HG03196 (cell line): Measurements from ENCODE around the gene YIPF1.
"Not testable (repeated sequence)": the region's sequence is repeated elsewhere in the genome, so short reads cannot be mapped to it uniquely, and the experiment has no call there.

Experiments used
- ATAC-seq: cut with Tn5 transposase; IDR thresholded peaks from one replicate; pipeline ENCODE4 v1.9.1; 2021; ENCODE audit not compliant: unreplicated experiment

YIPF1 gene

GRCh38 chr1:53847980-53848379 lies 41.6 kb downstream of the YIPF1 start:
- no peak for ATAC-seq

GRCh38 chr1:53842347-53842746 lies 47.2 kb downstream of the YIPF1 start:
- ATAC-seq, result no peak

- ATAC-seq, result no peak
Observed at GRCh38 chr1:53838654-53838974, 51.0 kb downstream of the YIPF1 start.

- ATAC-seq, result peak; percentile 91
Observed at GRCh38 chr1:53837924-53838653, 51.5 kb downstream of the YIPF1 start, which contains the start of gene NDC1. Gene NDC1, minus strand, starts transcription at chr1:53838296. Its CDS starts 35 bp downstream, at chr1:53838261.

- ATAC-seq, result no peak
Observed at GRCh38 chr1:53837646-53837923, 52.0 kb downstream of the YIPF1 start.

- ATAC-seq, result no peak
Observed at GRCh38 chr1:53835491-53835890, 54.1 kb downstream of the YIPF1 start.

GRCh38 chr1:53834776-53835175 lies 54.8 kb downstream of the YIPF1 start:
- ATAC-seq, result no peak

- no peak for ATAC-seq
Observed at GRCh38 chr1:53833393-53833792, 56.2 kb downstream of the YIPF1 start.

GRCh38 chr1:53826367-53826766 lies 63.2 kb downstream of the YIPF1 start:
- ATAC-seq, result no peak

GRCh38 chr1:53825306-53825705 lies 64.3 kb downstream of the YIPF1 start:
- ATAC-seq, result no peak

GRCh38 chr1:53822931-53823330 lies 66.7 kb downstream of the YIPF1 start:
- ATAC-seq, result no peak

- no peak for ATAC-seq
Observed at GRCh38 chr1:53821380-53821779, 68.2 kb downstream of the YIPF1 start.

GRCh38 chr1:53819387-53819786 lies 70.2 kb downstream of the YIPF1 start:
- ATAC-seq, result no peak

GRCh38 chr1:53816584-53816983 lies 73.0 kb downstream of the YIPF1 start:
- ATAC-seq, result not testable (repeated sequence)

- ATAC-seq, result not testable (repeated sequence)
Observed at GRCh38 chr1:53815484-53815883, 74.1 kb downstream of the YIPF1 start.

- ATAC-seq, result no peak
Observed at GRCh38 chr1:53811414-53811851, 78.2 kb downstream of the YIPF1 start.

GRCh38 chr1:53810497-53810896 lies 79.1 kb downstream of the YIPF1 start:
- no peak for ATAC-seq

GRCh38 chr1:53810007-53810406 lies 79.6 kb downstream of the YIPF1 start:
- ATAC-seq, result no peak

GRCh38 chr1:53807916-53808315 lies 81.7 kb downstream of the YIPF1 start:
- no peak for ATAC-seq

GRCh38 chr1:53804791-53805505 lies 84.6 kb downstream of the YIPF1 start:
- ATAC-seq, result no peak

- no peak for ATAC-seq
Observed at GRCh38 chr1:53804181-53804580, 85.4 kb downstream of the YIPF1 start.
